Measurements from ENCODE around the gene CERK.

Gene CERK

GRCh38 chr22:46761017-46761416 lies 23.0 kb upstream of the CERK start:
- TF ChIP-seq SIN3A (IDR thresholded peaks at IDR 0.05; ENCODE audit: borderline replicate concordance, insufficient read depth, low read length) (no peak), FOXP2 (optimal IDR thresholded peaks at IDR 0.05; ENCODE audit: borderline replicate concordance, extremely low read depth, extremely low read length, insufficient read depth) (no peak)
- TF ChIP-seq, protein P1, sequence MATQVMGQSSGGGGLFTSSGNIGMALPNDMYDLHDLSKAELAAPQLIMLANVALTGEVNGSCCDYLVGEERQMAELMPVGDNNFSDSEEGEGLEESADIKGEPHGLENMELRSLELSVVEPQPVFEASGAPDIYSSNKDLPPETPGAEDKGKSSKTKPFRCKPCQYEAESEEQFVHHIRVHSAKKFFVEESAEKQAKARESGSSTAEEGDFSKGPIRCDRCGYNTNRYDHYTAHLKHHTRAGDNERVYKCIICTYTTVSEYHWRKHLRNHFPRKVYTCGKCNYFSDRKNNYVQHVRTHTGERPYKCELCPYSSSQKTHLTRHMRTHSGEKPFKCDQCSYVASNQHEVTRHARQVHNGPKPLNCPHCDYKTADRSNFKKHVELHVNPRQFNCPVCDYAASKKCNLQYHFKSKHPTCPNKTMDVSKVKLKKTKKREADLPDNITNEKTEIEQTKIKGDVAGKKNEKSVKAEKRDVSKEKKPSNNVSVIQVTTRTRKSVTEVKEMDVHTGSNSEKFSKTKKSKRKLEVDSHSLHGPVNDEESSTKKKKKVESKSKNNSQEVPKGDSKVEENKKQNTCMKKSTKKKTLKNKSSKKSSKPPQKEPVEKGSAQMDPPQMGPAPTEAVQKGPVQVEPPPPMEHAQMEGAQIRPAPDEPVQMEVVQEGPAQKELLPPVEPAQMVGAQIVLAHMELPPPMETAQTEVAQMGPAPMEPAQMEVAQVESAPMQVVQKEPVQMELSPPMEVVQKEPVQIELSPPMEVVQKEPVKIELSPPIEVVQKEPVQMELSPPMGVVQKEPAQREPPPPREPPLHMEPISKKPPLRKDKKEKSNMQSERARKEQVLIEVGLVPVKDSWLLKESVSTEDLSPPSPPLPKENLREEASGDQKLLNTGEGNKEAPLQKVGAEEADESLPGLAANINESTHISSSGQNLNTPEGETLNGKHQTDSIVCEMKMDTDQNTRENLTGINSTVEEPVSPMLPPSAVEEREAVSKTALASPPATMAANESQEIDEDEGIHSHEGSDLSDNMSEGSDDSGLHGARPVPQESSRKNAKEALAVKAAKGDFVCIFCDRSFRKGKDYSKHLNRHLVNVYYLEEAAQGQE (IDR thresholded peaks at IDR 0.05; ENCODE audit: insufficient read depth in 1 of 2, low read depth in 2 of 2, low read length in 2 of 2), result no peak

GRCh38 chr22:46758867-46759290 lies 20.8 kb upstream of the CERK start:
- TF ChIP-seq, protein P1 (IDR thresholded peaks at IDR 0.05; ENCODE audit: insufficient read depth in 1 of 2, low read depth in 2 of 2, low read length in 2 of 2), result no peak
- TF ChIP-seq FOXP2 (optimal IDR thresholded peaks at IDR 0.05; ENCODE audit: borderline replicate concordance, extremely low read depth, extremely low read length, insufficient read depth), result no peak
- TF ChIP-seq SIN3A (IDR thresholded peaks at IDR 0.05; ENCODE audit: borderline replicate concordance, insufficient read depth, low read length), result no peak
- no peak for TF ChIP-seq POLR2AphosphoS5 (IDR thresholded peaks at IDR 0.05; ENCODE audit: low read depth, low read length)
- no peak for TF ChIP-seq TAF1 (IDR thresholded peaks at IDR 0.05; ENCODE audit: borderline replicate concordance, insufficient read depth, low read length)

- TF ChIP-seq, protein P1 (IDR thresholded peaks at IDR 0.05; ENCODE audit: insufficient read depth in 1 of 2, low read depth in 2 of 2, low read length in 2 of 2), result no peak
- TF ChIP-seq POLR2AphosphoS5 (IDR thresholded peaks at IDR 0.05; ENCODE audit: low read depth, low read length), result no peak
- no peak for TF ChIP-seq TAF1 (IDR thresholded peaks at IDR 0.05; ENCODE audit: borderline replicate concordance, insufficient read depth, low read length)
- no peak for TF ChIP-seq SIN3A (IDR thresholded peaks at IDR 0.05; ENCODE audit: borderline replicate concordance, insufficient read depth, low read length)
- TF ChIP-seq FOXP2 (optimal IDR thresholded peaks at IDR 0.05; ENCODE audit: borderline replicate concordance, extremely low read depth, extremely low read length, insufficient read depth), result no peak
Observed at GRCh38 chr22:46758121-46758520, 20.1 kb upstream of the CERK start.

DNA sequence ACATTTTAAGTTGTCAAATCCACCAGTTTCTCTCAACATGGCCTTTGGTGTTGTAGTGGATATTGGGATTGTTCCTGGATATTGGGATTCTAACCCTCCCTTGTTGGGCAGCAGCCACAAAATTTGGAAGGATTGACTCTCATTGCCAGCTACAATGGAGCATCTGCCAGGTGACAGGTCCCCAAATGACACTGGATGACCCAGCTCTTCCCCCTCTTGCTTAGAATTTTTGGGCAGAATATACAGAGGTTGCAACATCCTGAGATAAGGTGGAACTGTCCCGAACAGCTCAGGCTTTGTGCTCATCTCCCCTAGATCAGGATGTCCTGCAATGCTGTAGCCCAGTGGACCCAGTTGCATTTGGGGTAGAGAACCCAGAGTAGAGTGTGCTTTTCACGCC lies 19.1 kb upstream of the CERK start:
- no peak for TF ChIP-seq TAF1 (IDR thresholded peaks at IDR 0.05; ENCODE audit: borderline replicate concordance, insufficient read depth, low read length)
- no peak for TF ChIP-seq SIN3A (IDR thresholded peaks at IDR 0.05; ENCODE audit: borderline replicate concordance, insufficient read depth, low read length)
- no peak for TF ChIP-seq POLR2AphosphoS5 (IDR thresholded peaks at IDR 0.05; ENCODE audit: low read depth, low read length)
- TF ChIP-seq FOXP2 (optimal IDR thresholded peaks at IDR 0.05; ENCODE audit: borderline replicate concordance, extremely low read depth, extremely low read length, insufficient read depth), result no peak
- TF ChIP-seq, protein P1 (IDR thresholded peaks at IDR 0.05; ENCODE audit: insufficient read depth in 1 of 2, low read depth in 2 of 2, low read length in 2 of 2), result no peak

DNA sequence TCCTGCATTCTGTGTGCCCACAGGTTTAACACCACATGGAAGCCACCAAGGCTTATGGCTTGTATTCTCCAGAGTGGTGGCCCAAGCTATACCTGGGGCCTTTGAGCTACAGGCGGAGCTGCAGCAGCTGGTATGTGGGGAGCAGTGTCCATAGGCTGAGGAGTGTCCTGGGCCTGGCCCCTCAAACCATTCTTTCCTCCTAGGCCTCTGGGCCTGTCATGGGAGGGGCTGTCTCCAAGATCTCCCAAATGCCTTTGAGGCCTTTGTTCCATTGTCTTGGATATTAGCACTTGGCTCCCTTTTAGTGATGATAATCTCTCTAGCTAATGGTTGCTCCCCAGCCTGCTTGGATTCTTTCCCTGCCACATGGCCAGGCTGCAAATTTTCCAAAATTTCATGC lies 18.0 kb upstream of the CERK start:
- TF ChIP-seq FOXP2 (optimal IDR thresholded peaks at IDR 0.05; ENCODE audit: borderline replicate concordance, extremely low read depth, extremely low read length, insufficient read depth) (no peak), SIN3A (IDR thresholded peaks at IDR 0.05; ENCODE audit: borderline replicate concordance, insufficient read depth, low read length) (no peak), TAF1 (IDR thresholded peaks at IDR 0.05; ENCODE audit: borderline replicate concordance, insufficient read depth, low read length) (no peak), POLR2AphosphoS5 (IDR thresholded peaks at IDR 0.05; ENCODE audit: low read depth, low read length) (no peak)
- TF ChIP-seq, protein P1 (IDR thresholded peaks at IDR 0.05; ENCODE audit: insufficient read depth in 1 of 2, low read depth in 2 of 2, low read length in 2 of 2), result no peak

Measured in PFSK-1 (cell line).